ENCODE data around the gene TBX18. TPM values are rescaled to one million over a fixed set of nuclear protein-coding genes. Genes with fewer than 3 reads are reported as not detected.

TBX18 gene
- total and polyA plus RNA-seq, 9 of the 15 experiments (the other 6 are each of a cell fraction or from before 2014, with no cell fraction given), result 4.0 to 36.1 (median 20.7) TPM

DNA sequence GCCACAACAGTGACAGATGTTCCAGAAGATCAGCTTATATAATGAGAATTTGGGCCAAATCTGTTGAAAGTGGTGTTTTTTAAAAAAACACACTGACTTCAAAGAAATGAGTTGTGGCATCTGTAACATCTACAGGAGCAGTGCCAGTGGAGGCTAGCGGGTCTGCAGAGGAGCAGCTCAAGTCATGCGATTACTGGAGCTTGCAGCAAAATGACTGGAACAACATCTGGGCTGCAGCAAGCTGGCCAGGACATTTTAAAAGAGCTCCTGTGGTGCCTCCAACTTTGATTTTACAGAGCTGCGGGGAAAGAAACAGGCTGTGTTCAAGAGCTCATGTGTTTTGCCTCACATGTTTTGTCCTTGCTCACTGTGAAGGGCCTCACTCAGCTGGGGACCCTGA is 57.2 kb downstream of the TBX18 start:
- H3K27ac ChIP-seq (ENCODE audit: extremely low read depth, low read depth, low read length), result no peak overlapping the region
- no peak overlapping the region for H2AFZ ChIP-seq (ENCODE audit: low read depth, low read length)
- H3K36me3 ChIP-seq (ENCODE audit: control insufficient read depth, insufficient read depth, low read length), result no peaks in the 10 kb centered on the region
- H3K79me2 ChIP-seq (ENCODE audit: control insufficient read depth, insufficient read depth, low read length), result no peaks in the 10 kb centered on the region
- H3K4me1 ChIP-seq (replicated peaks in 1 of 2; ENCODE audit: control insufficient read depth in 2 of 2, insufficient read depth in 2 of 2, low read length in 2 of 2), result no peaks in the 10 kb centered on the region
- H3K4me3 ChIP-seq, result no peak overlapping the region
- no peak for ATAC-seq
- 47% methylated on average over 3 of the region's 3 CpGs for WGBS (ENCODE audit: insufficient coverage, low coverage, missing lambda C conversion rate)
- H3K9me3 ChIP-seq (replicated peaks; ENCODE audit: control insufficient read depth, insufficient read depth, low read depth, low read length), result no peaks in the 10 kb centered on the region
- BruUV-seq (replicated peaks), result no TSS peak
- intact Hi-C loops (cut with micrococcal nuclease) (no loop called here), in situ Hi-C loops (cut with MboI) (no loop called here)
- H3K27me3 ChIP-seq (ENCODE audit: control insufficient read depth in 2 of 2, insufficient read depth in 2 of 2, low read length in 2 of 2), result no peaks in the 10 kb centered on the region
- DNase-seq (ENCODE audit: extremely low read depth in 1 of 4, low spot score in 3 of 4), result no peak
- H3K4me2 ChIP-seq (ENCODE audit: insufficient read depth, low read length), result no peak overlapping the region
- H4K20me1 ChIP-seq (replicated peaks; ENCODE audit: control insufficient read depth, insufficient read depth, low read length), result no peaks in the 10 kb centered on the region
- no peak for TF ChIP-seq SMARCE1 (IDR thresholded peaks at IDR 0.05)
- TF ChIP-seq ASH1L (IDR thresholded peaks at IDR 0.05; ENCODE audit: borderline replicate concordance, low read depth, partially characterized antibody), result no peak
- no peak for TF ChIP-seq ZNF217 (CRISPR knock-in tag; IDR thresholded peaks at IDR 0.05)
- TF ChIP-seq MXI1 (IDR thresholded peaks at IDR 0.05; ENCODE audit: low read depth, low read length), result no peak
- TF ChIP-seq SIN3B (IDR thresholded peaks at IDR 0.05; ENCODE audit: low read depth), result no peak
- no peak for TF ChIP-seq TBP (optimal IDR thresholded peaks at IDR 0.05; ENCODE audit: low read depth, low read length)
- TF ChIP-seq, protein P1, sequence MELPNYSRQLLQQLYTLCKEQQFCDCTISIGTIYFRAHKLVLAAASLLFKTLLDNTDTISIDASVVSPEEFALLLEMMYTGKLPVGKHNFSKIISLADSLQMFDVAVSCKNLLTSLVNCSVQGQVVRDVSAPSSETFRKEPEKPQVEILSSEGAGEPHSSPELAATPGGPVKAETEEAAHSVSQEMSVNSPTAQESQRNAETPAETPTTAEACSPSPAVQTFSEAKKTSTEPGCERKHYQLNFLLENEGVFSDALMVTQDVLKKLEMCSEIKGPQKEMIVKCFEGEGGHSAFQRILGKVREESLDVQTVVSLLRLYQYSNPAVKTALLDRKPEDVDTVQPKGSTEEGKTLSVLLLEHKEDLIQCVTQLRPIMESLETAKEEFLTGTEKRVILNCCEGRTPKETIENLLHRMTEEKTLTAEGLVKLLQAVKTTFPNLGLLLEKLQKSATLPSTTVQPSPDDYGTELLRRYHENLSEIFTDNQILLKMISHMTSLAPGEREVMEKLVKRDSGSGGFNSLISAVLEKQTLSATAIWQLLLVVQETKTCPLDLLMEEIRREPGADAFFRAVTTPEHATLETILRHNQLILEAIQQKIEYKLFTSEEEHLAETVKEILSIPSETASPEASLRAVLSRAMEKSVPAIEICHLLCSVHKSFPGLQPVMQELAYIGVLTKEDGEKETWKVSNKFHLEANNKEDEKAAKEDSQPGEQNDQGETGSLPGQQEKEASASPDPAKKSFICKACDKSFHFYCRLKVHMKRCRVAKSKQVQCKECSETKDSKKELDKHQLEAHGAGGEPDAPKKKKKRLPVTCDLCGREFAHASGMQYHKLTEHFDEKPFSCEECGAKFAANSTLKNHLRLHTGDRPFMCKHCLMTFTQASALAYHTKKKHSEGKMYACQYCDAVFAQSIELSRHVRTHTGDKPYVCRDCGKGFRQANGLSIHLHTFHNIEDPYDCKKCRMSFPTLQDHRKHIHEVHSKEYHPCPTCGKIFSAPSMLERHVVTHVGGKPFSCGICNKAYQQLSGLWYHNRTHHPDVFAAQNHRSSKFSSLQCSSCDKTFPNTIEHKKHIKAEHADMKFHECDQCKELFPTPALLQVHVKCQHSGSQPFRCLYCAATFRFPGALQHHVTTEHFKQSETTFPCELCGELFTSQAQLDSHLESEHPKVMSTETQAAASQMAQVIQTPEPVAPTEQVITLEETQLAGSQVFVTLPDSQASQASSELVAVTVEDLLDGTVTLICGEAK (IDR thresholded peaks at IDR 0.05), result no peak
- TF ChIP-seq, protein P1 (CRISPR knock-in tag; IDR thresholded peaks at IDR 0.05), result no peak
- TF ChIP-seq, protein P2, sequence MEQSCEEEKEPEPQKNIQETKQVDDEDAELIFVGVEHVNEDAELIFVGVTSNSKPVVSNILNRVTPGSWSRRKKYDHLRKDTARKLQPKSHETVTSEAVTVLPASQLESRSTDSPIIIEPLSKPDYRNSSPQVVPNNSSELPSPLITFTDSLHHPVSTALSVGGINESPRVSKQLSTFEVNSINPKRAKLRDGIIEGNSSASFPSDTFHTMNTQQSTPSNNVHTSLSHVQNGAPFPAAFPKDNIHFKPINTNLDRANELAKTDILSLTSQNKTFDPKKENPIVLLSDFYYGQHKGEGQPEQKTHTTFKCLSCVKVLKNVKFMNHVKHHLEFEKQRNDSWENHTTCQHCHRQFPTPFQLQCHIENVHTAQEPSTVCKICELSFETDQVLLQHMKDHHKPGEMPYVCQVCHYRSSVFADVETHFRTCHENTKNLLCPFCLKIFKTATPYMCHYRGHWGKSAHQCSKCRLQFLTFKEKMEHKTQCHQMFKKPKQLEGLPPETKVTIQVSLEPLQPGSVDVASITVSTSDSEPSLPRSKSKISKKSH (CRISPR knock-in tag; IDR thresholded peaks at IDR 0.05), result no peak
- TF ChIP-seq KLF16 (IDR thresholded peaks at IDR 0.05), result no peak
- no peak for TF ChIP-seq FOXJ3 (CRISPR knock-in tag; IDR thresholded peaks at IDR 0.05)
- no peak for TF ChIP-seq GTF2A2 (tag; IDR thresholded peaks at IDR 0.05)
- no peak overlapping the region for H3K9ac ChIP-seq (ENCODE audit: insufficient read depth in 1 of 2, low read depth in 2 of 2, low read length in 2 of 2)
- CTCF ChIA-PET (ENCODE audit: low intra/inter-chr PET ratio), result no interaction called here
- no peak for FAIRE-seq
- POLR2A ChIA-PET, result interaction anchor here (0.6 to 1.1 kb wide), 2 partner anchors 42 to 588 kb away, joined by 3 to 4 read pairs; no protein-coding TSS in a partner anchor
- no peaks in the 10 kb centered on the region for H3K9me1 ChIP-seq (ENCODE audit: control insufficient read depth, insufficient read depth, low read length)
